SK-N-MC (cell line): ENCODE measurements around the gene CLDN20.

Experiments
- EZH2 ChIP-seq: fragments of 200-600 bp; sonication (generic); IDR thresholded peaks from one replicate; pipeline ENCODE4 v1.6.1; 2017; ENCODE audit warnings: antibody characterized with exemption
- POLR2AphosphoS5 ChIP-seq: IDR thresholded peaks from 2 replicates; pipeline ENCODE4 v1.6.1; 2012; ENCODE audit warnings: mild to moderate bottlenecking, low read depth, low read length, borderline replicate concordance

DNA sequence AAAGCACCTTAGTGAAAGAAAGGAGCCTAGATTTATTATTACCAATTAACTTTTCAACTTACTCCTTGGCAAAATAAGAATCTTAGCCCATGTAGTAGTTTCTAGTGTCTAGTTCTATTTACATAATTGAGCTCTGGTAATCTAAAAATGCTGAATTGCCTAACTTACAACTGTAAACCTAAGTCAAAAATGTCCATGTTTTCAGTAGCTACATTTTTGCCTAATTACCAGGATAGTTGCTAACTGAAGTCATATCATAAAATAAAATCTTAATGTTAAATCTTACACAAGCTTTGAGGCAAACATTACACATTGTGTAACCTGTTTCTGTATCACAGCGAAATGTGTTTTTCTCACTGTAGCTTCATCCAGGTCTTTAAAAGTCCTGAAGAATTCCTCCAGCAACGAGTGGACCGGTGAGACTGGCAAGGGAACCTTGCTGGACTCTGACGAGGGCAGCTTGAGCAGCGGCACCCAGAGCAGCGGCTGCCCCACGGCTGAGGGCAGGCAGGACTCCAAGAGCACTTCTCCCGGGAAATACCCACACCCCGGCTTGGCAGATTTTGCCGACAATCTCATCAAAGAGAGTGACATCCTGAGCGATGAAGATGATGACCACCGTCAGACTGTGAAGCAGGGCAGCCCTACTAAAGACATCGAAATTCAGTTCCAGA lies 7.6 kb upstream of the CLDN20 start:
- TF ChIP-seq EZH2 (no peak), POLR2AphosphoS5 (no peak)
